Thymus (tissue), 11 donors: ENCODE measurements around the gene EPX. TPM values are rescaled to one million over a fixed set of nuclear protein-coding genes. Genes with fewer than 3 reads are reported as not detected.

Experiments
- DNase-seq, 9 donors: peaks; one replicate each; pipeline ENCODE4 v3.0.0-alpha.2; 2013; ENCODE audit warnings: low spot score in 9 of 9, low read depth in 6 of 9, missing footprints in 1 of 9
- H3K27ac ChIP-seq, 2 donors: one replicate each; pipeline ENCODE4 v1.5.1; 2013; ENCODE audit warnings: control low read depth in 1 of 2, low read depth in 1 of 2, low read length in 1 of 2, mild to moderate bottlenecking in 1 of 2, moderate library complexity in 1 of 2
- H3K27me3 ChIP-seq, 2 donors: one replicate each; pipeline ENCODE4 v1.5.1; 2013; ENCODE audit warnings: low read length in 1 of 2; ENCODE audit not compliant: control insufficient read depth in 2 of 2, insufficient read depth in 1 of 2
- H3K36me3 ChIP-seq, 2 donors: one replicate each; pipeline ENCODE4 v1.5.1; 2013; ENCODE audit warnings: low read length in 1 of 2, mild to moderate bottlenecking in 1 of 2, moderate library complexity in 1 of 2; ENCODE audit not compliant: control insufficient read depth in 2 of 2, insufficient read depth in 2 of 2
- H3K4me1 ChIP-seq, 2 donors: one replicate each; pipeline ENCODE4 v1.5.1; 2013; ENCODE audit warnings: low read length in 2 of 2; ENCODE audit not compliant: control insufficient read depth in 2 of 2, insufficient read depth in 2 of 2
- H3K4me3 ChIP-seq, 2 donors: one replicate each; pipeline ENCODE4 v1.5.1; 2013; ENCODE audit warnings: low read length in 2 of 2, control low read depth in 1 of 2, mild to moderate bottlenecking in 1 of 2
- H3K9me3 ChIP-seq, 2 donors: one replicate each; pipeline ENCODE4 v1.5.1; 2013; ENCODE audit warnings: low read length in 1 of 2, mild to moderate bottlenecking in 1 of 2; ENCODE audit not compliant: control insufficient read depth in 2 of 2, insufficient read depth in 1 of 2
- WGBS: extraction: QIAGEN DNeasy Blood & Tissue Kit; methylation state at CpG from one replicate; pipeline ENCODE4 v1.1.7; 2013; 5-methylcytosine and 5-hydroxymethylcytosine counted together
- polyA plus RNA-seq: library from polyadenylated mRNA; stranded (reverse); fragments of 200-250 nt; gene quantifications from one replicate; pipeline ENCODE4 v1.2.3, GENCODE V29; 2013
- total RNA-seq: library from RNA; stranded (reverse); fragments of 120-200 nt; gene quantifications from one replicate; pipeline ENCODE4 v1.2.4, GENCODE V29; 2013
- donor health status: healthy.

EPX gene
- total and polyA plus RNA-seq, 2 donors: 1.3 to 14.9 TPM

DNA sequence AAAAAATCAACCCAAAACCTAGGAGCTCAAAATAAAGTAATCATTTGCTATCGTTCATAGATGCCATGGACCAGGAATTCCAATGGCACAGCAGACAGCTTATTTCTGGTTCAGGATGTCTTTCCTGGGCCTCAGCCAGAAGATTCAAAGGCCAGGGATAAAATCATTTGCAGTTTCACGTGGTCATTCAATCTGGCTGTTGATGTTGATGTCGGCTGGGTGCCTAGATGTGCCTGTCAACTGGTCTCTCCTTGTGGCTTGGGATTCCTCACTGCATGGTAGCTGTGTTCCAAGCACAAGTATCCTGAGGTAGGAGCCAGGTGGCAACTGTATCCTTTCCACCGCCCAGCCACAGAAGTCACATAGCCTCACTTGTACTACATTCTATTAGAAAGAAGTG, 10.7 kb upstream of the EPX start:
- no peaks in the 10 kb centered on the region for H3K27me3 ChIP-seq
- WGBS: 93% methylated on average over 4 of the region's 4 CpGs
- no peak overlapping the region for H3K4me3 ChIP-seq
- no peak for DNase-seq
- no peaks in the 10 kb centered on the region for H3K4me1 ChIP-seq
- no peaks in the 10 kb centered on the region for H3K9me3 ChIP-seq
- no peak overlapping the region for H3K27ac ChIP-seq
- H3K36me3 ChIP-seq: no peaks in the 10 kb centered on the region

DNA sequence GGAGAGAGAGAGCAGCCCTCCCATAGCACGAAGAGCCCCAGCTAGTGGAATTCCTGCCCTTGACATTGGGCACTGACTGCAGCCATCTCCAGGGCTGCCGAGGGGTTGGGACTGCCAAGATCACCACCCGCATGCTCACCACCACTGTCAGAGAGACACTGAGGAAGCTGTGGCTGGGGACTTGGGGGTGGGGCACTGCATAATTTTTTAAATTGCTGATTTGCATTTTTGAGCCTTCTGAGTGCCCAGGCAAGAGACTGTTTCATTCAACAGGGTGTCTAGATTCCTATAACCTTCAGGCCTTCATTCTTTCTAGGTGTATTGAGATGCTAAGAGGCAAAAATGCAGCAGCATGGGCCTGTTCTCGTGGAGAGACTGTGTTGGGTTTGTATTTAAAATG, 9.0 kb upstream of the EPX start:
- Histone ChIP-seq H3K4me3 (no peak overlapping the region), H3K9me3 (no peaks in the 10 kb centered on the region), H3K27me3 (no peaks in the 10 kb centered on the region), H3K36me3 (no peaks in the 10 kb centered on the region), H3K27ac (no peak overlapping the region), H3K4me1 (no peaks in the 10 kb centered on the region)
- 96% methylated on average over 4 of the region's 4 CpGs for WGBS
- DNase-seq: no peak

DNA sequence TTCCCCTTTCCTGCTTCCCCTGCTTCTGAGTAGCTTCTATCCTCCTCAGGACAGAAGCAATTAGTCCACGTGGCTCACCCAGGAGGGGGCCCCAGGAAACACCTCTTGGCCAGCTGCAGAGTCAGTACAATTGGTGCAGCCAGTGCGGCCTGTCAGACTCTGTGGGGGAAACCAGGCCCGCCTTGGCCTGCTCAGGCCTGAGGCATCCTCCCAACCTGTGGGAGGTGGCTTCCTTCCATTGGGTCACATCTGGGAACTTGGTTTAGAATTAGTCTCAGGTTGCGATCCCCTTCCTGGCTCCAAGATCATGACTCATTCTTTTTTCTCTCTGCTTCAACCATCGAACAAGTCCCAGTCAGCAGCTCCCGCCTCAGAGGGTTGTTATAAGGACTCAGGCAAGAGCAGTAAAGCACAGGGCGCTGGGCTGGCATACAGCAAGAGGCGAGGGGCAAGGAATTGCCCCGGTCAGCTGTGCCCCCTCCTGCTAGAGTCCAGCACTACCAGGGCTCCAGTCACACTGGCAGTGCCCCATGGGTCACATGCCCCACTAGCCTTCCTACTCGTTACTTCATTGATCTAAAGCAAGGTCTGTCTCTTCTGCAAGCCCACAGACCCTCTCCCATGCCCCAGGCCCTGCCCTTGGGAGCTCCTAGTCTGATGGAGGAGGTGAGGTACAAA, 8.1 kb upstream of the EPX start:
- Histone ChIP-seq H3K27me3 (no peaks in the 10 kb centered on the region), H3K4me3 (no peak overlapping the region), H3K27ac (no peak overlapping the region), H3K4me1 (no peaks in the 10 kb centered on the region), H3K36me3 (no peaks in the 10 kb centered on the region), H3K9me3 (no peaks in the 10 kb centered on the region)
- no peak for DNase-seq
- 64% methylated on average over 10 of the region's 10 CpGs for WGBS

DNA sequence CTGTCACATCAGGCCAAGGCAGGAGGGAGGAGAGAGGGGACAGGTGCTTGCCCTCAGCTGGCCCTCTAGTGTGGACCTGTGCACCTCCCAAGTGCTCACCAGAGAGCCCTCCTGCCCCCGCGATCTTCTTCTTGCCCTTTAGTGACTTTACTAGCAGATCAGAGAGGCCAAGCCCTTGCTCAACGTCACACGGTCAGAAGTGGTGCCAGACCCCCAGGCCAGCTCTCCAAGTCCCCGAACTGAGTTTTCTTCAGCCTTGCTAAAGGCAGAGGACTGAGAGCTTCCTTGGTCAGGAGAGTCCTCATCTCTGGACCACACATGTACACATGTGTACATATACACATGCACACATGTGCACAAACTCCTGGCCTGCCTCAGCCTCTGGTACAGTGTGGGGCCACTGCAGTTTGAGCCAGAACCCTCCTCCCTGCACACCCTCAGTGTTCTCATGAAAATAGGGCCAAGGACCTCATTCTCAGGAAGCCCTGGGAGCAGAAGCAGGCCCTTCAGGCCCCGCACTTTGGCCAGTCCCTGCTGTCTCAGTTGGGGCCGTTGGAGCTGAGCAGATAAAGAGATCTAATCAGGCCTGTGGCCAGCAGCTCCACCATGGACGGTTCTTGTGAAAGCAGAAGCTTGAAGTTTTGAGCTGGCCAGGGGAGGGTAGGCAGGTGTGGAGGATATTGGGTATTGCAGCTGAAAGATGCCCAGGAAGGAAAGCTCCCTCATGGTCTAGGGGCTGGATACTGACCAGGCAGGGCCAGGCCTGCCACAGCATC, 7.4 kb upstream of the EPX start:
- Histone ChIP-seq H3K9me3 (no peaks in the 10 kb centered on the region), H3K36me3 (no peaks in the 10 kb centered on the region), H3K27ac (no peak overlapping the region), H3K27me3 (no peaks in the 10 kb centered on the region), H3K4me1 (no peaks in the 10 kb centered on the region), H3K4me3 (no peak overlapping the region)
- DNase-seq: no peak
- 90% methylated on average over 8 of the region's 8 CpGs for WGBS

DNA sequence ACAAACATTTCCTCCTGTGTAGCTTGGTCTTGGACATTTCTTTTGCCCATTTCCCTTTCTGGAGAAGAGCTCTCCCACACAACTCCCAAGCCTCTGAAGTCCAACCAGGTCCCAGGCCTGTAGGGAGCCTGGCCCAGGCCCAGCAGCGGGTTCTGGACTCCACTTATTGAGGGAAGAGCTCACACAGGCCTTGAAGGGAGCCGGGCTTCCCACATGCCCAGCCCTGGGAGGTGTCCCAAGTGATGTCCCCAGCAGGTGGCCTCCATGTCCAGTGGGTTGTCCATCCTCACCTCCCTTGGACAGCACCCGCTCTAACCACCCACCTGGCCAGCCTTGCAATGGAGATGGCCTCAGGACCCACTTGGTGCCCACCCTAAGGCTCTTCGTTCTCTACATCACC, 5.9 kb upstream of the EPX start:
- Histone ChIP-seq H3K27me3 (peaks cover 0 to 2% of the 10 kb centered on the region in 2 donors), H3K4me1 (no peaks in the 10 kb centered on the region), H3K4me3 (no peak overlapping the region), H3K36me3 (no peaks in the 10 kb centered on the region), H3K27ac (no peak overlapping the region), H3K9me3 (no peaks in the 10 kb centered on the region)
- no peak for DNase-seq
- 94% methylated on average over 4 of the region's 4 CpGs for WGBS

DNA sequence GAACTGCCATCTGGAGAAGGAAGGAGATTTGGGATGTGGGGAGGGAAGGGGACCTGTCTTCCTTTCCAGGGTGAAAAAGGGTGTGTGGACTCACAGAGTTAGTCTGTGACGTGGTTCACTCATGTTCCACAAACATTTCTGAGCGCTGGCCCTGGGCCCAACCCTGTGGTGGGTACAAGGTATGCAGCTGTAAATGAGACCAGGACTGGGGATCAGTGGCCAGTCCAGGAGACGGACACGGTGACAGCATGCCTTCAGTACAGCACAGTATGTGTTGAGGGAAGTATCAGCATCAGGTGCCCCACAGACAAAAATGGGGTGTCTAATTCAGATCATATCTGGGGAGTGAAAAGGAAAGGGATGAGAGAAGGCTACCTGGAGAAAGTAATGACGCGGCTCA, 5.5 kb upstream of the EPX start:
- Histone ChIP-seq H3K27me3 (peaks cover 0 to 2% of the 10 kb centered on the region in 2 donors), H3K4me3 (no peak overlapping the region), H3K4me1 (no peaks in the 10 kb centered on the region), H3K27ac (no peak overlapping the region), H3K36me3 (no peaks in the 10 kb centered on the region), H3K9me3 (no peaks in the 10 kb centered on the region)
- DNase-seq: no peak
- 98% methylated on average over 6 of the region's 6 CpGs for WGBS

DNA sequence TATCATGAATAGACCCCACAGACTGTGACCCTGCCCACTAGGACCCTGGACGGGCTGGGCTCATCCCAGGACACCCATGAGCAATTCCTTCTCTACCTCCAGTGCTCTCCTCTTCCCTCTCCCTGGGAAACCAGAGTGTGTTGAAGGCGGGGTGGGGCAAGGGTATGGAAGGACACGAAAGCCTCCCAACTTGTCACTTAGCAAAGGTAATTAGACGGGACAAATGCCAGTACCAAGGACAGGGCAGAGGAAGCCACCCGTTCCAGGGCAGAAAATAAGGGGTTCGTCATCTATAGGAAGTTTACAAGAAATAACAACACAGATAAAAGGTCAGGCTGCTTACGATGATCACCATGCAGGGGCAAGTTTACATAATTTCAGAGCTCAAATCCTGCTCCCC, 4.9 kb upstream of the EPX start:
- H3K4me3 ChIP-seq: no peak overlapping the region
- 75% methylated on average over 7 of the region's 7 CpGs for WGBS
- H3K4me1 ChIP-seq: no peaks in the 10 kb centered on the region
- no peaks in the 10 kb centered on the region for H3K36me3 ChIP-seq
- no peak overlapping the region for H3K27ac ChIP-seq
- H3K27me3 ChIP-seq: peaks cover 0 to 2% of the 10 kb centered on the region in 2 donors
- no peaks in the 10 kb centered on the region for H3K9me3 ChIP-seq
- no peak for DNase-seq

DNA sequence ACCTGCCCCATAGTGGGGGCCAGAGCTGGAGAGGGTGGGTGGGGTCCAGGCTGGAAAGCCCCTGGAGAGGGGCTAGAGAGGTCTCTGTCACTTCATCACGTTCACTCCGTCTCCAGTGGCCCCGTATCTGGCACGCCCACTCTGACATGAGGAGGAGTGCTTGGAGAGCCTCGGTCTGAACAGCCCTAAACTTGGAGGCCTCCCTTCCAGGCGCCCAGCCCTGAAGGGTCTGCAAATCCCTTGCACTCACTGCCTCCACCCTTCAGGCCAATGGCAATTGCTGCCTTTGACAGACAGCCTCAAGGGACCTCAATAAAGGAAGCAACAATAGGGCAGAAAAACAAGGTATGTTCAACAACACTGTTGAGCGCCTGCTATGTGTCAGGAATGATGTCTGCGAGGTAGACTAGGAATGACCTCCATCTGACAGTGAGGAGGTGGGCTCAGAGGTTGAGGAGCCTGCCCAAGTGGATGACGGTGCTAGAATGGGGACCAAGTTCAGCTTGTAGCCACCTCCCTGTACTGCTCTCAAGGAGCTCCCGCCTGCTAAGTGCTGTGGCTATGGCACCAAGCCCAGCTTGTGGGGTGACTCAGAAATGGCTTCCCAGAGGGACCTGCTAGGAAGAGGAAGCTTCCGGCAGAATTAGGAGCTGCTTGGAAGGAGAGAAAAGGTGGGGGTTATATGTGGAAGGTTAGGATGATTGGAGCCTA, 2.9 kb upstream of the EPX start:
- WGBS: 83% methylated on average over 11 of the region's 11 CpGs
- Histone ChIP-seq H3K9me3 (no peaks in the 10 kb centered on the region), H3K36me3 (no peaks in the 10 kb centered on the region), H3K27me3 (peaks cover 0 to 4% of the 10 kb centered on the region in 2 donors), H3K4me1 (no peaks in the 10 kb centered on the region), H3K4me3 (no peak overlapping the region), H3K27ac (no peak overlapping the region)
- DNase-seq: no peak

DNA sequence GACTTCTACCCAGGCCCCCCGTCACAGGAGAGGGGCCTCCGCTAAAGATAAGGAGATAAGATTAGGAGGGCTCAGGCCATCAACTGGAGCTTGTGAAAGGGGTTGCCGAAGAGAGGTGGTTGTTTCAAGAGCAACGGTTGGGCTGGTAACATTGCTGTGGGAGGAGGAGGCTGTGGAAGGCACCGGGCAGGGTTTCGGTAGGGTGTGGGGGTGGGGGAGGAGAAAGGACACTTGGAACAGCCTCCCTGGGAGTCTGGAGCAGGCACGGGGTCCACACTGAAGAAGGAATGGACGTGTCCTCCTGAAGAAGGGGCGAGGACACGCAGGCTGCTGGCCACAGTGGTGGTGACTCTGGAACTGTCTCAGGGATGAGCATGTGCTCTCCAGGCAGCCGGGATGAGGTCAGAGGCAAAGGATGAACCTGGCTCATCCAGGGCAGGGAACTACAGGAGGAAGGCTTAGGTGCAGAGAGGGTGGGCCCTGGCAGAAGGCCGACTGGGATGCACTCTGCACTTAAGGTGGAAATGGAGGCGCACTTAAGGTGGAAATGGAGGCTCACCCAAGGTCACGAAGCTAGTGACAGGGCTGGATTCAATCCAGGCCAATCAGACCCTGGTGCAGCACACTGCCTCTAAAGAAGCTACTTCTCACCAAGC, 1.2 kb upstream of the EPX start:
- no peaks in the 10 kb centered on the region for H3K36me3 ChIP-seq
- no peak overlapping the region for H3K4me3 ChIP-seq
- peaks cover 0 to 6% of the 10 kb centered on the region in 2 donors for H3K27me3 ChIP-seq
- H3K9me3 ChIP-seq: no peaks in the 10 kb centered on the region
- DNase-seq: no peak
- H3K4me1 ChIP-seq: no peaks in the 10 kb centered on the region
- WGBS: 72% methylated on average over 14 of the region's 14 CpGs
- H3K27ac ChIP-seq: no peak overlapping the region
